Dedifferentiated amniotic fluid mesenchymal stem cell (primary cell): Measurements from ENCODE around the gene GRAMD2B.
"Not testable (repeated sequence)": the region's sequence is repeated elsewhere in the genome, so short reads cannot be mapped to it uniquely, and the experiment has no call there.

Experiments
- DNase-seq: peaks from one replicate; pipeline ENCODE4 v3.0.0-alpha.2; 2016; ENCODE audit errors: extremely low spot score

The GRAMD2B gene

GRCh38 chr5:126422994-126423788, at the start of gene GRAMD2B:
TSS of gene GRAMD2B (plus strand) at chr5:126423409. CDS start at chr5:126423607, 198 bp downstream.
- DNase-seq: peak; percentile 86

DNA sequence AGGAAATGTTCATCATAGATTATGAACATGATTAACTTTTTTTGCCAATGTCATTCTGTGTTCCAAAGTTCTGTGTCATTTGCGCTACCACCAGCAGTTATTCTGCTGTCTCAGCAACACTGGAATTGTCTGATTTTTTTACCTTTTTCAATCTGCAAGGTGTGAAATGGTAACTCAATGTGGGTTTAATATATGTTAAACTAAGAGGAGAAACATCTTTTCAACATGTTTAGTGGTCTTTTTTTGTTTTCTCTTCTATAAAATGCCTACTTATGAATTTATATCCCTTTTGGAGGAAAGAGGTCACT, 49.1 kb upstream of the GRAMD2B start:
- no peak for DNase-seq

GRCh38 chr5:126376443-126376842, 46.8 kb upstream of the GRAMD2B start:
- no peak for DNase-seq

DNA sequence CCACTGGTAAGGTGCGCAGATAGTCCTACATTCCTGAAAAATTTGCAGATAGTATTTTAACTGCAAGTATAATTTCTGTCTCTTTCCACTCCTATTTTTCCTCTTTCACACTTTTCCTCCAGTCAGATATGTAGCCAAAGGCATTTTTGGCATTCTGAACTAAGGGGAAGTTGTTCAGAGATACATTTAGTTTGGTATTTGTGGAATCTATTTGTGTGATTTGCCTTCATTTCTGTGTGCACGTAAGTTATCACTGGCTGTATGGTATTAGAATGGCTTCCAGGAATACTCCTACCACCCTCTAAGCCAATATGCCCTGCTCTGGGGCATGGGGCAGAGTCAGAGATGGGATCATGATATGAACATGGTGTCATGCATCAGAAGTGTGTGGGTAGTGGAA, 45.8 kb upstream of the GRAMD2B start:
- peak; percentile 28 for DNase-seq

- DNase-seq: not testable (repeated sequence)
Measured at GRCh38 chr5:126380316-126380715, 42.9 kb upstream of the GRAMD2B start.

GRCh38 chr5:126383246-126383645, 40.0 kb upstream of the GRAMD2B start:
- no peak for DNase-seq

DNA sequence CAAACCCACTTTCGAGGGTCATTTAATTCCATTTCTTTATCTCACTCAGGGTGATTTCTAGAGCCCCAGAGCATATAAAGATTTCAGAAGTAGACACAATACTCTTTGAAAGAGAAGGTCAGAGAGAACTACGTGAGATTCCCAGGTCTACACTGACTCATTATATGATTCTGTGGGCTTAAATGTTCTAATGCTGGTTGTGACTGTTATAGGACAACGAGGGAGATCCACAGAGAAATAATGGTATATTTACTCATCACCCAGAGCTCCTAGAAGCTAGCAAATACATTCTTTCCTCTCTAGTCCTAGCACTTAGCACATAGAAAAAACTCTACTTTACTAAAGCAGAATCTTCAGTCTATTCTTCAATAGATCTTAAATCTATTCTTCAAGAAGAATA, 39.4 kb upstream of the GRAMD2B start:
- DNase-seq: no peak

DNA sequence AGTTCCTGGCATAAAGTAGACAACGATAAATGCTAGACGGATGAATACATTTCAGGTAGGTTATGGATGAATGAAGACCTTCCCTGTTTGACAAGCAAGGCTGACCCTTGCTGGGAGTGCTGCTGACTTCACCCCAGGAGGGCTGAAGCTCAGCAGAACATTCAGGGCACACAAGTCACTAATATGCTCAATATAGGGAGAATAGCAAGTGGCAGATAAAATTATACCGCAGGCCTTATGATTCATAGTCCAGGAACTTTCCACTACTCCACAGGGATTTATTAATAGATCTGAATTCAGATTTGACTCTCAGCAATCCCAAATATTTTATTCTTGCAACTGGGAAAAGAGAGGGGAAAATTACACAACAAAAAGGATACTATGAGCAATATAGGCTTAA, 38.2 kb upstream of the GRAMD2B start:
- DNase-seq: peak; percentile 58

DNA sequence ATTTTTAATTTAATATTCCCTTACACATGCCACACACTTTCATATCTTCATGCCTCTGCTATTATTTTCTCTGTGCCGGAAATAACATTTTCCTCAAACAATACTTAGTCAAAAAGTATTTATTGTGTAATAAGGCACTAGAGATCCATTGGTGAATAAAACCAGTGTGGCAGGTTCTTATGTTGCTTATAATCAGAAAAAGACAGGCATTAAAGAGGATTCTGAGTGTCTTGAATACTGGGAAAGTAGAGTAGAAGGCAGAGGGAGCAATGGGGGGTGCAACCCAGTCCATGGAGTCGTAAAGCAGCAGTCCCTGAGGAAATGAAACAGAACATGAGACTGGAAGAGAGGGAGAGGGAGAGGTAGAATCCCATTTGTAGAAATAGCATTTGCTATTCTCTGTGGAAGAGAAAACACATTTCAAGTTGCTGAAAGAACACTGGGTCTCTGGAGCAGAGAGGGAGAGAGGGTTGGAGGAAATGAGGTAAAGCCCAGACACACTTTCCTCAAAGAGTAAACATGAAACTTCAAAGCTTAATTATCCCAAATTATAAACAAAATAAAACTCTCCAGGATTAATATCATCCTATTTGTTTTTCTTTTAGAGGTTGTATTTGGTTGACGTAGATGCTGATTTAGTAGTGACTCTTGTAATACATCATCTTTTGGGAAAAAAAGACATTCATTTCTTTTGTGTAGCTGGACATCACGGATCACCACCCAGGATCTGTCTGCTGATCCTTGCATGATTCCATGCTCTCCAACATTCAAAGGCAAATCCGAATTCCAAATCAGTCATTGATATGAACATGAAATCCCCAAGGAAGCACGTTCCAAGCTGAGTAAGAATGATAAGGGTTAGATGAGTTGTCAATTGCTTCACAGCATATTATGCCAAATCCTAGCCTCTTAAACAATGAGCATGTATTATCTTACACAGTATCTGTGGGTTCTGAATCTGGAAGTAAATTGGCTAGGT, 37.4 kb upstream of the GRAMD2B start:
- no peak for DNase-seq

- DNase-seq: no peak
Measured at GRCh38 chr5:126389179-126389578, 34.0 kb upstream of the GRAMD2B start.

GRCh38 chr5:126390051-126390450, 33.2 kb upstream of the GRAMD2B start:
- no peak for DNase-seq

- DNase-seq: no peak
Measured at GRCh38 chr5:126391386-126391785, 31.8 kb upstream of the GRAMD2B start.

GRCh38 chr5:126394211-126394788, 28.9 kb upstream of the GRAMD2B start:
- no peak for DNase-seq

GRCh38 chr5:126395198-126395597, 28.0 kb upstream of the GRAMD2B start:
- DNase-seq: peak; percentile 52

- DNase-seq: no peak
Measured at GRCh38 chr5:126395605-126396004, 27.6 kb upstream of the GRAMD2B start.

- DNase-seq: not testable (repeated sequence)
Measured at GRCh38 chr5:126396721-126397120, 26.5 kb upstream of the GRAMD2B start.

- DNase-seq: no peak
Measured at GRCh38 chr5:126398791-126399190, 24.4 kb upstream of the GRAMD2B start.

DNA sequence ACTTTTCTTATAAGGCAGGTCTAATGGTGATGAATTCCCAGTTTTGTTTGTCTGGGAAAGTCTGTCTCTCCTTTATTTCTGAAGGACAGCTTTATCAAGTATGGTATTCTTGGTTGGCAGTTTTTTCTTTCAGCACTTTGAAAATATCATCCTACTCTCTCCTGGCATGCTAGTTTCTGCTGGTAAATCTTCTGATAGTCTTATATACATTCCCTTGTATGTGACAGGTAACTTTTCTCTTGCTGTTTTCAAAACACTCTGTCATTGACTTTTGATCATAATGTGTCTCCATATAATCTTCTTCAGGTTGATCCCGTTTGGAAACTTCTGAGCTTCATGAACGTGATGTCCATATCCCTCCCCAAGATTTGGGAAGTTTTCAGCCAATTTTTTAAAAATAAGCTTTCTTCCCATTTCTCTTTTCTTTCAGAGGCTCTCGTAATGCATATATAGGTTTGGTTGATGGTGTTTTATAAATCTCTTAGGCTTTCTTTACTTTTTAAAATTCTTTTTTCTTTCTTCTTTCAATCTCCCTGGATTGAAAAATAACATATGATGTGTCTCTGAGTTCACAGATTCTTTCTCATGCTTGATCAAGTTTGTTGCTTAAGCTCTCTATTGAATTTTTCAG, 22.5 kb upstream of the GRAMD2B start:
- no peak for DNase-seq

DNA sequence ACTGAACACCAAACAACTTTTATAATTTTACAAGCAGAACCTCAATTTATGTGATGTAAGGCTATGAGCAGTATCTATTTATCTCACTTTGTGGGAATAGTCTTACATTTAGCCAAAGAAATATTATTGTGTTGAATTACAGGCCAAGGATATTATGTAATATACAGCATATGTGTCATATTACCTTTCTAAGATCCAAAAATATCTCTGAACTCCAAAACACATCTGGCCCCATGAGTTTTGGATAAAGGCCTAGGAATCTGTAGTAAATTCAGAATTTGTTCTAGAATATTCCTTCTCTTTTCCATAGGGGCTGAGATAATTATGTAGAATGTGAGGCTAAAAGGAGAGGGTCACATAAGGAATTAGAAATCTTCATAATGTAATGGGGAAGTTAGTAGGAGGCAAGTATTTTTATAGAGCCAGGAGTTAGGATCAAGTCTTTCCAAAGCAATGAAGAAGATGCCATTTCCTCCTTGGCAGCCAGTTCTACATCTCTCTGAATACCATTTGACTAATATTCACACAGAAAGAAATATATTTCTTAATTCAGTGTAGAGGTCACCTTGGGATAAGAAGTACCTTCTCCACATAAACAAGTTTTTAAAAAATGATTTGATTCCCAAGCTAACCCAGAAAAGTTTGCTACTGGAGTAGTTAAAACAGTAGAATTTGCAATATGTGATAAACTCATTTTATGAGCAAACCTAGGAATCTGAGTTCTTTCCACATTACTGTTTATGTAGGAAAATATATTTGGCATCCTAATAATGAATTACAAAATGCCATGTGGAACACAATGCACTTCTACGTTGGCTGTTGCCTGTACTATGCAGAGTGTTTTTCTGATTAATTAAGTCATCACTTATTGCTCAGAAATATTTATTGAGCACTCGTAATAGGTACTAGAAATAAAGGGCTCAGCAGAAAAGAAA, 20.3 kb upstream of the GRAMD2B start:
- no peak for DNase-seq

GRCh38 chr5:126403876-126404275, 19.3 kb upstream of the GRAMD2B start:
- peak; percentile 72 for DNase-seq

DNA sequence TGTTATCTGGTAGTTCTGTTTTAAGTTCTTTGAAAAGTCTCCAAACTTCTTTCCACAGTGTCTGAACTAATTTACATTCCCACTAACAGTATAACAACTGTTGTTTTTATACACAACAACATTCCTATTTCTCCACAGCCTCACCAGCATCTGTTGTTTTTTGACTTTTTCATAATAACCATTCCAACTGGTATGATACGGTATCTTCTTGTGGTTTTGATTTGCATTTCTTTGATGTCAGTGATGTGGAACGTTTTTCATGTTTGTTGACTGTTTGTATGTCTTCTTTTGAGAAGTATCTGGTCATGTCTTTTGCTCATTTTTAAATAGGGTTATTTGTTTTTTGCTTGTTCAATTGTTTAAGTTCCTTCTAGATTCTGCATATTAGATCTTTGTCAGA, 12.6 kb upstream of the GRAMD2B start:
- no peak for DNase-seq
